Epithelial cell of proximal tubule (primary cell): ENCODE results near the gene SLAMF9. TPM values are rescaled to one million over a fixed set of nuclear protein-coding genes. Genes with fewer than 3 reads are reported as not detected.

Experiments
- DNase-seq: peaks from one replicate; pipeline ENCODE4 v3.0.0-alpha.2; 2011; ENCODE audit warnings: low read depth
- H3K4me3 ChIP-seq: 2 replicates; pipeline ENCODE4 v1.5.1; 2011; ENCODE audit warnings: low read depth, mild to moderate bottlenecking, low read length
- CTCF ChIP-seq: conservative IDR thresholded peaks from 2 replicates; pipeline ENCODE4 v1.5.1; 2012; ENCODE audit warnings: low read depth, mild to moderate bottlenecking, low read length
- total RNA-seq: library from RNA; depleted of rRNA; stranded (reverse); fragments of >200 nt; gene quantifications from 2 replicates; pipeline ENCODE4 v1.2.3, GENCODE V29; 2015

SLAMF9 gene
- total RNA-seq, 1 donor from 2014 or later, result not detected

DNA sequence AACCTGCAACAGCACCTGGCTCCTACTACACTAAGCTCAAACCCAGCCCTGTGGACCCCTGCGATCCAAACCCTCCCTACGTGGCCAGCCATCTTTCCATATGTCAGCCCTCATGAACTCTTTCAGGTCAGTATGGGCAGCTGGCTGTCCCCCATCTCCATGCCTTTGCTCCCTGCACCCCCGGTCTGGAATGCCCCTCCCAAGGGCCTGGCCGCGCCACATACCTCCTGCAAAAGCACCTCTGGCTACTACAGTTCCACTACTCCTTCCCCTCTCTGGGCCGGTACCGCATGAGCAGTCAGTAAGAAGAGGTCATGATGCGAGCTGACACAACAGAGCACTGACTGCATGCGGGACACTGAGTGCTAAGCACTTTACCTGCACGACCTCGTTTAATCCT is 18.7 kb downstream of the SLAMF9 start:
- no peak overlapping the region for H3K4me3 ChIP-seq
- TF ChIP-seq CTCF, result no peak
- no peak for DNase-seq

- no peak for TF ChIP-seq CTCF
- no peak for DNase-seq
- no peak overlapping the region for H3K4me3 ChIP-seq
These were observed 19.6 kb downstream of the SLAMF9 start for GRCh38 chr1:159934136-159935039.

GRCh38 chr1:159933347-159933746 is 20.7 kb downstream of the SLAMF9 start:
- DNase-seq, result no peak
- no peak overlapping the region for H3K4me3 ChIP-seq
- no peak for TF ChIP-seq CTCF

- H3K4me3 ChIP-seq, result no peak overlapping the region
- no peak for DNase-seq
- TF ChIP-seq CTCF, result no peak
These were observed 21.4 kb downstream of the SLAMF9 start for GRCh38 chr1:159932296-159933285.

DNA sequence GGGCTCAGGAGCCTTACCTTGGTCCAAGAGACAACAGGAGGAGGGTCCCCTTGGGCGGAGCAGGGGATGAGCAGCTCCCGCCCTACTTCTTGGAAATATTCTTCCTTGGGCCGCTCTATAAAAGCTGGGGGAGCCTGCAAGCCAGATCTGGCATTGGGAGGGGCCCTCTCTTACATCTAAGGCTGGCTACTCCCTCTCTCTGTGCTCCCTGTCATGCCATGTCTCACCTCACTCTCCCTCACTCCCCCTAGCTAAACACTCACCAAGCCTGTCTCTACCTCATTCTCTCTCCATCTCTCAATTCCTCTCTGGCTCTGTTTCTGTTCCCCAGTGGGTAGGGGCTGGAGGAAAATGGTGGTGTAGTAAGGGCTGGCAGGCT is 22.3 kb downstream of the SLAMF9 start:
- H3K4me3 ChIP-seq, result no peak overlapping the region
- no peak for TF ChIP-seq CTCF
- no peak for DNase-seq

GRCh38 chr1:159931101-159931794 is 22.8 kb downstream of the SLAMF9 start:
- TF ChIP-seq CTCF, result no peak
- DNase-seq, result no peak
- no peak overlapping the region for H3K4me3 ChIP-seq
